Coronary artery (tissue), 2 donors: ENCODE measurements around the gene HIPK2.

Experiments used
- DNase-seq: peaks from one replicate; pipeline ENCODE4 v3.0.0-alpha.2; 2017; ENCODE audit warnings: low spot score
- H3K27ac ChIP-seq, 2 donors: fragments of 200-600 bp; sonication (generic); one replicate each; pipeline ENCODE4 v1.5.1; 2016 to 2019
- H3K4me3 ChIP-seq: fragments of 200-600 bp; sonication (generic); 2 replicates; pipeline ENCODE4 v1.5.1; 2016; ENCODE audit warnings: mild to moderate bottlenecking, moderate library complexity
- TF ChIP-seq, protein P1 (sequence below): fragments of 200-600 bp; sonication (generic); IDR thresholded peaks from one replicate; pipeline ENCODE4 v1.5.1; 2019; ENCODE audit warnings: antibody characterized with exemption

The HIPK2 gene

GRCh38 chr7:139703487-139704307 lies 74.1 kb downstream of the HIPK2 start:
- DNase-seq, result no peak
- Histone ChIP-seq H3K27ac (peak overlapping the region; percentile 21 to 71), H3K4me3 (no peak overlapping the region)
- TF ChIP-seq, protein P1, sequence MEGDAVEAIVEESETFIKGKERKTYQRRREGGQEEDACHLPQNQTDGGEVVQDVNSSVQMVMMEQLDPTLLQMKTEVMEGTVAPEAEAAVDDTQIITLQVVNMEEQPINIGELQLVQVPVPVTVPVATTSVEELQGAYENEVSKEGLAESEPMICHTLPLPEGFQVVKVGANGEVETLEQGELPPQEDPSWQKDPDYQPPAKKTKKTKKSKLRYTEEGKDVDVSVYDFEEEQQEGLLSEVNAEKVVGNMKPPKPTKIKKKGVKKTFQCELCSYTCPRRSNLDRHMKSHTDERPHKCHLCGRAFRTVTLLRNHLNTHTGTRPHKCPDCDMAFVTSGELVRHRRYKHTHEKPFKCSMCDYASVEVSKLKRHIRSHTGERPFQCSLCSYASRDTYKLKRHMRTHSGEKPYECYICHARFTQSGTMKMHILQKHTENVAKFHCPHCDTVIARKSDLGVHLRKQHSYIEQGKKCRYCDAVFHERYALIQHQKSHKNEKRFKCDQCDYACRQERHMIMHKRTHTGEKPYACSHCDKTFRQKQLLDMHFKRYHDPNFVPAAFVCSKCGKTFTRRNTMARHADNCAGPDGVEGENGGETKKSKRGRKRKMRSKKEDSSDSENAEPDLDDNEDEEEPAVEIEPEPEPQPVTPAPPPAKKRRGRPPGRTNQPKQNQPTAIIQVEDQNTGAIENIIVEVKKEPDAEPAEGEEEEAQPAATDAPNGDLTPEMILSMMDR, result no peak

DNA sequence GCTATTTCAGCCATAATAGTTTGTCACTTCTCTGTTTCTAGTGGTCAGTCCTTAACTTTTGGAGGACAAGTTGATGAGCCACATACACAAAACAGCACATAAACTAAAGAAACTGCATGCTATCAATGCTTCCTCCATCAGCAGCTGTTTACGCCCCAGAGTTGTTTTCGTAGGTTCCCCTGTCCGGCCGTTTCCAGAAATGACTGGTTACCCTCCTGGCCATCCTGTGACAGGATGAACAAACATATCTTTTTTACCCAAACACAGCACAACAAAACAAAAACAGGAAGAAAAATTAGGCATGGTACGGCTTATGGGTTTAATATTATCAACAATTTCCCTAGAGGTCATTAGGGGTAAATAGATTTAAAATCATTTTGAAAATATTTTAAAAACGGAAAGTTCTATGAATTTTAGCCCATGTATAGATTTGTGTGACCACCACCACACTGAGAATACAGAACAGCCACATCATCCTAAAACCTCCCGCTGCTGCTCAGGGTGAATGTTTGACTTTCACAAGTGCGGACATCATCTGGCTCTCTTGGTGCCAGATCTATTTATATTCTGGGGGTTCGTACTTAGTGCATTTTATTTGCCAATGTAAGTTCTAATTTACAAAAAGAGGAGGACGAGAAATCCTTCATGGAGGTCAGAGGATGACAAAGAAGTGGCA lies 74.8 kb downstream of the HIPK2 start:
- Histone ChIP-seq H3K4me3 (no peak overlapping the region), H3K27ac (peak overlapping the region; percentile 21 to 71)
- no peak for DNase-seq
- TF ChIP-seq, protein P1, result no peak

DNA sequence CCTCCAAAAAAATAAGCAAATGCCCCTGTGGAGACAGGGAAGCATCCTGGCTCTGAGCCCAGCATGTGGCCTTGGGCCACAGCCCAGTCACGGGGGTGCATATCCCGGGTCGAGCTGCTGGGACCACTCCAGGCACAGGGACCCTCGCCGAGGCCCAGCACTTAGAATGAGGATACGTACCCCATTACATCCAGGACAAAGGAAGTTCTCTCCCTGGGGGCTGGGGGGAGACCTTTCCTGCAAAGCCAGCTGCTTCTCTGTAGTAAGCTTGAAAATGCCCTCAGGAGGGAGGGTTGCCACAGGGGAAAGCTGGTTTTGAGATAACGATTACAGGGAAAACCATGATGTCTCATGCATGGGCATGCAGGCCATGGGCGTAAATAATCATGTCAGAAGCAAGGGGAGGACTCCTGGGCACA lies 75.5 kb downstream of the HIPK2 start:
- TF ChIP-seq, protein P1, result no peak
- Histone ChIP-seq H3K4me3 (no peak overlapping the region), H3K27ac (peak overlapping the region; percentile 21 to 71)
- DNase-seq, result no peak

DNA sequence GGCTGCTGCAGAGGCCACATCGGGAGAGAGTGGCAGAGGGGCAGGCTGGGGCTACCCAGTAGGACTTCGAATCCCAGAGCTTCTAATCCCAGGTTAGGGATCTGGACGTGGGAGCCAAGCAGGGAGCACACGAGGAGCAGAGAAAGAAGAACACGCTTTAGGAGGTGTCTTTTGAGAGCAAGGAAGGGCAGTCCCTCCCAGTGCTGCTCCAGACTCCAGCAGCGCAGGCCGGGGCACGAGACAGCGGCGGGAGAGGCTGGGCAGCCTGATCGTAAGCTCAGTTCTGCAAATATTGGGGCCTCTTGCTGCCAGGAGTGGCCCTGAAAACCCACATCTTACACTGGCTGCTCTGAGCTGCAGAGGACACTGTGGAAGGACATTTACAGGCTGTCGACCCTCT lies 75.9 kb downstream of the HIPK2 start:
- peak overlapping the region in 1 of 2 donors; percentile 71 for H3K27ac ChIP-seq
- no peak for DNase-seq
- no peak overlapping the region for H3K4me3 ChIP-seq
- TF ChIP-seq, protein P1, result no peak

GRCh38 chr7:139700505-139701235 lies 77.1 kb downstream of the HIPK2 start:
- TF ChIP-seq, protein P1, result no peak
- no peak overlapping the region for H3K27ac ChIP-seq

DNA sequence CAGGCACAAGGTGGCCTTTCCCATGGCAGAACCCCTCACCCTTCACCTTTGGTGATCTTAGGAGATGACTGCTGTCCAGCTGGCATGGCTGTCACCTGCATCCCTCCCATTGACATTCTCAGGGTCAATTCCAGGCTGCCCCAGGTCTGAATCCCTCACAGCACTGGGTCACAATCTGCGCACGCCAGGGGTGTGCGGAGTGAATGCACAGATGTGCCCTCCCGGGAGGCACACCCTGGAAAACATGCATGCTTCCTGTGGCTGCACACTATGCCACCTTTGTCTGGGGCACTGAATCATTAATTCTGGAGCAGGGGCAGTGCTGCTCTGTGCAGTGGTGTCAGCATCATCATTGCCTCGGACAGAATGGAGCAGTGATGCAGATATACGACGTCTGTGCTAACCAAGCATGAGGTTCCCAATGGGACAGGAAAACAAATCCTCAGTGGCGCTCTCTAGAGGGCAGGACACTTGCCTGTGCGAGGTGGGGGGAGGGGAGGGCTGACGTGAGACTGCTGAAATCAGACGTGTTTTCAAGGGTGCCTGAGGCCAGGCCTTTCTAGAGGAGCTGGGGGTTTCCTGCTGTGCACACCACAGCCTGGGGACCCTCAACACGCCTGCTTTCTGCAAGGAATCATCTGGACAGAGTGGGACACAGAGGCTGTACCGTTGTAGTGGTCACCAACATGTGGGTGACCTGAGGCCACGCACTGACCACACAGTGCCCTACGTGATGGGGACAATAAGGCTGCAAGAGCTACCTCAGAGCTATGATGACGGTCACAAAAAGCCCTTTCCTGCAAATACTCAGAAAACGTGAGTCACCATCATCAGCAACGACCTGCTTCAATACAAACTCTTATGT lies 77.9 kb downstream of the HIPK2 start:
- Histone ChIP-seq H3K27ac (no peak overlapping the region), H3K4me3 (no peak overlapping the region)
- TF ChIP-seq, protein P1, result no peak
- DNase-seq, result no peak

More at GRCh38 chr7:139700505-139701235, 77.1 kb downstream of the HIPK2 start:
- no peak for DNase-seq
- no peak overlapping the region for H3K4me3 ChIP-seq
